Mesodermal cell (in vitro differentiated cells): ENCODE results near the gene THBS2.
"Not testable (repeated sequence)": the region's sequence is repeated elsewhere in the genome, so short reads cannot be mapped to it uniquely, and the experiment has no call there.

Source experiments
- H3K27ac ChIP-seq: 2 replicates; pipeline ENCODE4 v1.7.0; 2013; ENCODE audit warnings: mild to moderate bottlenecking, low read depth, low read length, moderate library complexity; ENCODE audit not compliant: severe bottlenecking
- H3K36me3 ChIP-seq: 2 replicates; pipeline ENCODE4 v1.7.1; 2013; ENCODE audit warnings: mild to moderate bottlenecking, low read length, moderate library complexity; ENCODE audit not compliant: control insufficient read depth, insufficient read depth
- H3K4me1 ChIP-seq: one replicate; pipeline ENCODE4 v1.7.1; 2013; ENCODE audit warnings: mild to moderate bottlenecking, low read length; ENCODE audit not compliant: insufficient read depth, control insufficient read depth, poor library complexity, severe bottlenecking
- H3K4me3 ChIP-seq: 2 replicates; pipeline ENCODE4 v1.7.0; 2013; ENCODE audit warnings: low read length, control low read depth, mild to moderate bottlenecking; ENCODE audit not compliant: insufficient read depth, poor library complexity, severe bottlenecking; ENCODE audit errors: extremely low read depth
- H3K9me3 ChIP-seq: 2 replicates; pipeline ENCODE4 v1.7.1; 2013; ENCODE audit warnings: mild to moderate bottlenecking, low read length, moderate library complexity; ENCODE audit not compliant: control insufficient read depth
- WGBS, 2 experiments: methylation state at CpG; one replicate each; pipeline ENCODE4 v1.1.5; 2013; ENCODE audit warnings: missing lambda C conversion rate in 2 of 2; ENCODE audit not compliant: insufficient coverage in 2 of 2; 5-methylcytosine and 5-hydroxymethylcytosine counted together

Gene THBS2

GRCh38 chr6:169263374-169263773 is 9.7 kb upstream of the THBS2 start:
- no peaks in the 10 kb centered on the region for H3K4me1 ChIP-seq
- H3K27ac ChIP-seq = no peak overlapping the region
- H3K9me3 ChIP-seq = no peaks in the 10 kb centered on the region
- no peak overlapping the region for H3K4me3 ChIP-seq
- H3K36me3 ChIP-seq = no peaks in the 10 kb centered on the region
- 77 to 88% methylated on average over 3 of the region's 3 CpGs for WGBS, 2 experiments

- H3K9me3 ChIP-seq, H3K36me3 ChIP-seq, H3K4me3 ChIP-seq, H3K27ac ChIP-seq, H3K4me1 ChIP-seq: not testable (repeated sequence)
- 93 to 100% methylated on average over 4 of the region's 14 CpGs for WGBS, 2 experiments
These were observed 9.0 kb upstream of the THBS2 start for GRCh38 chr6:169262602-169263001.

GRCh38 chr6:169256518-169256917 is 2.9 kb upstream of the THBS2 start:
- Histone ChIP-seq H3K27ac (no peak overlapping the region), H3K36me3 (no peaks in the 10 kb centered on the region), H3K4me1 (peaks cover 13% of the 10 kb centered on the region), H3K9me3 (no peaks in the 10 kb centered on the region), H3K4me3 (no peak overlapping the region)
- WGBS, 2 experiments = 93 to 95% methylated on average over 5 to 6 of the region's 8 CpGs

GRCh38 chr6:169256061-169256460 is 2.4 kb upstream of the THBS2 start:
- no peak overlapping the region for H3K4me3 ChIP-seq
- H3K36me3 ChIP-seq = no peaks in the 10 kb centered on the region
- H3K9me3 ChIP-seq = no peaks in the 10 kb centered on the region
- WGBS, 2 experiments = 93 to 96% methylated on average over 8 of the region's 8 CpGs
- H3K4me1 ChIP-seq = peaks cover 13% of the 10 kb centered on the region
- H3K27ac ChIP-seq = no peak overlapping the region

- Histone ChIP-seq H3K9me3 (no peaks in the 10 kb centered on the region), H3K4me1 (peaks cover 15% of the 10 kb centered on the region), H3K4me3 (no peak overlapping the region), H3K27ac (no peak overlapping the region), H3K36me3 (no peaks in the 10 kb centered on the region)
- 90% methylated on average over 10 of the region's 10 CpGs for WGBS, 2 experiments
These were observed 2.0 kb upstream of the THBS2 start for GRCh38 chr6:169255643-169256042.

- H3K4me1 ChIP-seq = peaks cover 17% of the 10 kb centered on the region
- 61 to 68% methylated on average over 12 to 15 of the region's 19 CpGs for WGBS, 2 experiments
- no peaks in the 10 kb centered on the region for H3K9me3 ChIP-seq
- no peak overlapping the region for H3K4me3 ChIP-seq
- H3K36me3 ChIP-seq = no peaks in the 10 kb centered on the region
- H3K27ac ChIP-seq = no peak overlapping the region
These were observed 1.0 kb upstream of the THBS2 start for GRCh38 chr6:169254456-169255316.

GRCh38 chr6:169252505-169253189 is 999 bp downstream of the THBS2 start:
- WGBS, 2 experiments = 4 to 5% methylated on average over 7 of the region's 14 CpGs
- Histone ChIP-seq H3K4me3 (peak overlapping the region; percentile 2), H3K27ac (no peak overlapping the region)

GRCh38 chr6:169251822-169252504 is 1.7 kb downstream of the THBS2 start:
- no peak overlapping the region for H3K4me3 ChIP-seq
- H3K4me1 ChIP-seq = peaks cover 17% of the 10 kb centered on the region
- no peaks in the 10 kb centered on the region for H3K9me3 ChIP-seq
- WGBS, 2 experiments = 19 to 20% methylated on average over 14 to 16 of the region's 20 CpGs
- no peak overlapping the region for H3K27ac ChIP-seq
- H3K36me3 ChIP-seq = no peaks in the 10 kb centered on the region

More at GRCh38 chr6:169252505-169253189, 999 bp downstream of the THBS2 start:
- H3K4me1 ChIP-seq = peaks cover 17% of the 10 kb centered on the region
- H3K9me3 ChIP-seq = no peaks in the 10 kb centered on the region
- H3K36me3 ChIP-seq = no peaks in the 10 kb centered on the region

GRCh38 chr6:169251371-169251802 is 2.3 kb downstream of the THBS2 start:
- Histone ChIP-seq H3K4me1 (peaks cover 17% of the 10 kb centered on the region), H3K4me3 (no peak overlapping the region), H3K9me3 (no peaks in the 10 kb centered on the region), H3K36me3 (no peaks in the 10 kb centered on the region), H3K27ac (no peak overlapping the region)
- WGBS, 2 experiments = 46 to 62% methylated on average over 5 to 6 of the region's 6 CpGs

- H3K27ac ChIP-seq = no peak overlapping the region
- H3K9me3 ChIP-seq = no peaks in the 10 kb centered on the region
- H3K4me1 ChIP-seq = peaks cover 17% of the 10 kb centered on the region
- no peaks in the 10 kb centered on the region for H3K36me3 ChIP-seq
- H3K4me3 ChIP-seq = no peak overlapping the region
- WGBS, 2 experiments = 61 to 69% methylated on average over 3 to 4 of the region's 5 CpGs
These were observed 3.0 kb downstream of the THBS2 start for GRCh38 chr6:169250660-169251059.
